ENCODE results near the gene BIN2.

Gene BIN2

GRCh38 chr12:51324953-51325352 is 979 bp upstream of the BIN2 start:
- TF ChIP-seq, protein P1, sequence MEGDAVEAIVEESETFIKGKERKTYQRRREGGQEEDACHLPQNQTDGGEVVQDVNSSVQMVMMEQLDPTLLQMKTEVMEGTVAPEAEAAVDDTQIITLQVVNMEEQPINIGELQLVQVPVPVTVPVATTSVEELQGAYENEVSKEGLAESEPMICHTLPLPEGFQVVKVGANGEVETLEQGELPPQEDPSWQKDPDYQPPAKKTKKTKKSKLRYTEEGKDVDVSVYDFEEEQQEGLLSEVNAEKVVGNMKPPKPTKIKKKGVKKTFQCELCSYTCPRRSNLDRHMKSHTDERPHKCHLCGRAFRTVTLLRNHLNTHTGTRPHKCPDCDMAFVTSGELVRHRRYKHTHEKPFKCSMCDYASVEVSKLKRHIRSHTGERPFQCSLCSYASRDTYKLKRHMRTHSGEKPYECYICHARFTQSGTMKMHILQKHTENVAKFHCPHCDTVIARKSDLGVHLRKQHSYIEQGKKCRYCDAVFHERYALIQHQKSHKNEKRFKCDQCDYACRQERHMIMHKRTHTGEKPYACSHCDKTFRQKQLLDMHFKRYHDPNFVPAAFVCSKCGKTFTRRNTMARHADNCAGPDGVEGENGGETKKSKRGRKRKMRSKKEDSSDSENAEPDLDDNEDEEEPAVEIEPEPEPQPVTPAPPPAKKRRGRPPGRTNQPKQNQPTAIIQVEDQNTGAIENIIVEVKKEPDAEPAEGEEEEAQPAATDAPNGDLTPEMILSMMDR (IDR thresholded peaks at IDR 0.05; ENCODE audit: borderline replicate concordance, insufficient read depth, low read depth, low read length) = no peak
- H3K4me3 ChIP-seq (ENCODE audit: low read depth, low read length) = no peak overlapping the region

- TF ChIP-seq, protein P1 (IDR thresholded peaks at IDR 0.05; ENCODE audit: borderline replicate concordance, insufficient read depth, low read depth, low read length) = peak; percentile 21; the same call in 1 of the 2 replicates
- peak overlapping the region; percentile 94 for H3K4me3 ChIP-seq (ENCODE audit: low read depth, low read length)
These were observed 535 bp downstream of the BIN2 start for GRCh38 chr12:51323317-51323960.

DNA sequence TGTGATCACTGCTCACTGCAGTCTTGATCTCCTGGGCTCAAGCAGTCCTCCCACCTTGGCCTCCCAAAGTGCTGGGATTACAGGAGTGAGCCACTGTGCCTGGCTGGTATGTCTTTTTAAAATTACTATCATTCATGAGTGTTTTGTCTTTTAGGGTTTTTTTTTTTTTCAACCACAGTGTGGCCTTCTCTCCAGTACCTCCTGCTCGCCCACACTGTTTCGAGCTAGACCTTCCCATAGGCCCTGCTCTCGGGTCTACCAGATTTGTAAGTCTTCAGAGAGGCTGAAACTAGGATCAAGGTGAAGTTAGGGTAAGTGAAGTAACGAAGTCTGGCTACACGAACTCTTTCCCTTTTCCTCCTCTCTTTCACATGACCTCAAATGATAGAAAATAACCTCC is 1.5 kb downstream of the BIN2 start:
- TF ChIP-seq, protein P1 (IDR thresholded peaks at IDR 0.05; ENCODE audit: borderline replicate concordance, insufficient read depth, low read depth, low read length) = no peak
- peak overlapping the region; percentile 94 for H3K4me3 ChIP-seq (ENCODE audit: low read depth, low read length)

GRCh38 chr12:51321882-51322281 is 2.1 kb downstream of the BIN2 start:
- TF ChIP-seq, protein P1 (IDR thresholded peaks at IDR 0.05; ENCODE audit: borderline replicate concordance, insufficient read depth, low read depth, low read length) = no peak
- no peak overlapping the region for H3K4me3 ChIP-seq (ENCODE audit: low read depth, low read length)

- TF ChIP-seq, protein P1 (IDR thresholded peaks at IDR 0.05; ENCODE audit: borderline replicate concordance, insufficient read depth, low read depth, low read length) = no peak
These were observed 3.2 kb downstream of the BIN2 start for GRCh38 chr12:51320695-51321320.

DNA sequence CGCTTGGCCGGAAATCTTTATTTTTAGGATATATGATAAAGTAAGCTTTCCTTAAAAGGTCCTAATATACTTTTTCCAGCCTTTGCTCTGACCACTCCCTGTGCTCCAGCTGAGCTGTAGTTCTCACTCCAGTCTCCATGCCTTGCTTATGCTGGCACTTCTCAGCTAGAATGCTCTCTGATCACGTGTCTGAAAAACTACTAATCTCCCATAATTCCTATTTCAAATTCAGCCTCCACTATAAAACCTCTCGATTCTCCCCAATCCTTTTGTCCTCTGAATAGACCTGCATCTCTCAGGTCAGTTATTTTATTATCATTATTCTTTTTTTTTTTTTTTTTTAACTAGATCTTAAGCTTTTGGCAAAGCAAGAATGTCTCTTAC is 3.7 kb downstream of the BIN2 start:
- TF ChIP-seq, protein P1 (IDR thresholded peaks at IDR 0.05; ENCODE audit: borderline replicate concordance, insufficient read depth, low read depth, low read length) = no peak
- no peak overlapping the region for H3K4me3 ChIP-seq (ENCODE audit: low read depth, low read length)

More at GRCh38 chr12:51320695-51321320, 3.2 kb downstream of the BIN2 start:
- H3K4me3 ChIP-seq (ENCODE audit: low read depth, low read length) = no peak overlapping the region
